Central memory CD8-positive, alpha-beta T cell (primary cell): ENCODE measurements around the gene ARHGAP30.
"Not testable (repeated sequence)": the region's sequence is repeated elsewhere in the genome, so short reads cannot be mapped to it uniquely, and the experiment has no call there.

Source experiments
- ATAC-seq: fragments of 150-1000 bp; cut with Tn5 transposase; replicated peaks from 2 replicates; pipeline ENCODE4 v1.10.0; 2022; ENCODE audit warnings: mild to moderate bottlenecking, moderate FRiP score, moderate number of reproducible peaks; ENCODE audit not compliant: poor library complexity, severe bottlenecking; ENCODE audit errors: extremely low read depth
- DNase-seq, 2 donors: peaks; one replicate each; pipeline ENCODE4 v3.0.0; 2021; ENCODE audit warnings: low spot score in 2 of 2
- H3K27ac Mint-ChIP-seq: one replicate; pipeline ENCODE4 v1.8.0; 2022; ENCODE audit warnings: low read depth, mild to moderate bottlenecking, moderate library complexity, mixed read lengths
- H3K27me3 Mint-ChIP-seq: one replicate; pipeline ENCODE4 v1.8.0; 2022; ENCODE audit warnings: mixed read lengths
- H3K36me3 Mint-ChIP-seq: one replicate; pipeline ENCODE4 v1.8.0; 2022; ENCODE audit warnings: mild to moderate bottlenecking, moderate library complexity, mixed read lengths; ENCODE audit not compliant: insufficient read depth
- H3K4me1 Mint-ChIP-seq: one replicate; pipeline ENCODE4 v1.8.0; 2022; ENCODE audit warnings: mixed read lengths
- H3K4me3 Mint-ChIP-seq: one replicate; pipeline ENCODE4 v1.8.0; 2022; ENCODE audit warnings: mild to moderate bottlenecking, moderate library complexity, mixed read lengths
- H3K9me3 Mint-ChIP-seq: one replicate; pipeline ENCODE4 v1.8.0; 2022; ENCODE audit warnings: mixed read lengths

Gene ARHGAP30

GRCh38 chr1:161074676-161075368, 5.1 kb upstream of the ARHGAP30 start:
- H3K9me3 Mint-ChIP-seq = no peaks in the 10 kb centered on the region
- peak overlapping the region; percentile 44 for H3K27ac Mint-ChIP-seq
- ATAC-seq = no peak
- no peak for DNase-seq
- H3K36me3 Mint-ChIP-seq = peaks cover 1% of the 10 kb centered on the region
- peaks cover 23% of the 10 kb centered on the region for H3K4me1 Mint-ChIP-seq
- H3K4me3 Mint-ChIP-seq = no peak overlapping the region
- H3K27me3 Mint-ChIP-seq = no peaks in the 10 kb centered on the region

GRCh38 chr1:161073474-161074121, 3.9 kb upstream of the ARHGAP30 start:
- Mint-ChIP-seq H3K27ac (no peak overlapping the region), H3K36me3 (peaks cover 12% of the 10 kb centered on the region), H3K4me1 (peaks cover 34% of the 10 kb centered on the region), H3K4me3 (no peak overlapping the region), H3K9me3 (no peaks in the 10 kb centered on the region), H3K27me3 (no peaks in the 10 kb centered on the region)
- no peak for ATAC-seq
- no peak for DNase-seq

DNA sequence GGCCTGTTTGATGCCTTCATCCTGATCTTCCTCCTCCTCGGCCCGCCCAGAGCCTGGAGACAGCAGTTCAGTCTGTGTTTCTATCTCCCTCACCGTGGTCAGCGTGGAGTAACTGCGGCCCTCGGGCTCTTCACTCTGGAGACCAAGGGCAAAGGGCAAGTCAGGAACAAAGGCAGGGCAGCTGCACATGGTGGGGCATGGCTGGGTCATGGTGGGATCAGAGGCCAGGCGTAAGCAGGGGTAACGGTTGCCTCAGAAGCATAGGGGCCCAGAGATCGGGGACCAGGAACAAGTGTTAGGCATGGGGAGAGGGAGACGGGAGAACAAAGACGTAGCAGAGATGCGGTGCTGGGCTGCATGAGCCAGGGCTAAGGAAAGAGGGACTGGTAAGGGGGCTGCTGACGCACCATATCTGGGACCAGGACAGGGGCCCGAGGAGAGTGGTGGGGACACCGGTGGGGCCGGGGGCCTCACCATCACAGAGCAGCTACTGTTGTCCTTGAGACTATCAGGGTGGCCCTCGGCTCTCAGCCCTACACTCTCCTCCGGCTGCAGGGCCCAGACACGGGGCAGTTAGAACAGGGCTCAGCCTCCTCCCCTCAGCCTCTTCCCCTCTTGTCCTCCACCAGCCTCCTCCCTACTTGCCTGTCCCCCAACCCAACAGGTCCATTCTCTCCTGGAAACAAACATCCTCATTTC, 3.2 kb upstream of the ARHGAP30 start:
- Mint-ChIP-seq H3K36me3 (peaks cover 16% of the 10 kb centered on the region), H3K4me1 (peaks cover 41% of the 10 kb centered on the region), H3K27ac (no peak overlapping the region), H3K9me3 (no peaks in the 10 kb centered on the region), H3K4me3 (no peak overlapping the region), H3K27me3 (no peaks in the 10 kb centered on the region)
- DNase-seq (no peak), ATAC-seq (no peak)

DNA sequence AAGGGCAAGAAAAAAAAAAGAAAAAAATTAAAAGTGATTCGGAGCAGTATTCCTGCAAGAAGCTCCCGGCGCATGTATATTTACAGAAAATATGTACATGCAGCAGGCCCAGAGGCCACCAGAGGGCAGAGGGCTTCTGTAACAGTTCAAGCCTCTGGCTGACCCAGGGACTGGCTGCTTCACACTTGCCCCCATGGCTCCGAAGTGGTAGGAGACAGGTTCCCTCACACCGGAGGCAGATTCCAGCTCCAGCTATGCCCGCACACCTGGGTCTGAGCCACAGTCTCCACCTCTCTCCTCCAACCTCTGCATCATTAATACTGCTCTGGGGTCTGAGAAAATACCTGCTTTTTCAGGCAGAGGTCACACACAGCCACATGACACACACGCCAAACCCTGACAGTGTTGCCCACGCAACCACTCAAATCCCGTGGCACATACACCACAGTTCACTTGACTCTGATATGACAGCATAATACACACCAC, 2.2 kb upstream of the ARHGAP30 start:
- ATAC-seq = no peak
- Mint-ChIP-seq H3K27ac (no peak overlapping the region), H3K27me3 (no peaks in the 10 kb centered on the region), H3K36me3 (peaks cover 24% of the 10 kb centered on the region), H3K9me3 (no peaks in the 10 kb centered on the region), H3K4me3 (no peak overlapping the region), H3K4me1 (peaks cover 50% of the 10 kb centered on the region)
- DNase-seq = no peak

GRCh38 chr1:161070761-161071160, 1.1 kb upstream of the ARHGAP30 start:
- no peak overlapping the region for H3K4me3 Mint-ChIP-seq
- peaks cover 62% of the 10 kb centered on the region for H3K4me1 Mint-ChIP-seq

DNA sequence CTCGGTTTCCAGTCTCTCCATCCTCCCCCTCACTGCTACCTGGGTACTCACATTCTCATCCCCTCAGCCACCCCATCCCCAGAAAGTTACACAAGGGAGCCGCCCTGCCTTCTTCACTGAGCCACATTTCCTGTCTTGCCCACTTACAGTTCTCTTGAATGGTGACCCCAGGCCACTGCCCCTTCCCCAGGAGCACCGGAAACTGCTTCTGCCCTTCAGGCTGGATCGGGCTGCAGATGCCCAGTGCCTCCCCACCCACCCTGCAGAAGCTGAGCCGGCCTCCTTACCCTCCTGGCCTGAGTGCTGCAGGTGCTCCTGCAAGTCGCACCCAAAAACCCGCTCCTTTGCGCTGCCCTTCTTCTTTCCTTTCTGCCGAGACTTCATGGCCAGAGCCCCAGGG, 450 bp downstream of the ARHGAP30 start:
- ATAC-seq = no peak
- no peaks in the 10 kb centered on the region for H3K9me3 Mint-ChIP-seq
- no peaks in the 10 kb centered on the region for H3K27me3 Mint-ChIP-seq
- H3K36me3 Mint-ChIP-seq = peaks cover 40% of the 10 kb centered on the region
- H3K27ac Mint-ChIP-seq = peak overlapping the region; percentile 85
- H3K4me1 Mint-ChIP-seq = peaks cover 69% of the 10 kb centered on the region
- DNase-seq = no peak
- peak overlapping the region; percentile 94 for H3K4me3 Mint-ChIP-seq

More at GRCh38 chr1:161070761-161071160, 1.1 kb upstream of the ARHGAP30 start:
- Mint-ChIP-seq H3K9me3 (no peaks in the 10 kb centered on the region), H3K27ac (peak overlapping the region; percentile 85), H3K27me3 (no peaks in the 10 kb centered on the region), H3K36me3 (peaks cover 31% of the 10 kb centered on the region)
- DNase-seq = no peak
- no peak for ATAC-seq

DNA sequence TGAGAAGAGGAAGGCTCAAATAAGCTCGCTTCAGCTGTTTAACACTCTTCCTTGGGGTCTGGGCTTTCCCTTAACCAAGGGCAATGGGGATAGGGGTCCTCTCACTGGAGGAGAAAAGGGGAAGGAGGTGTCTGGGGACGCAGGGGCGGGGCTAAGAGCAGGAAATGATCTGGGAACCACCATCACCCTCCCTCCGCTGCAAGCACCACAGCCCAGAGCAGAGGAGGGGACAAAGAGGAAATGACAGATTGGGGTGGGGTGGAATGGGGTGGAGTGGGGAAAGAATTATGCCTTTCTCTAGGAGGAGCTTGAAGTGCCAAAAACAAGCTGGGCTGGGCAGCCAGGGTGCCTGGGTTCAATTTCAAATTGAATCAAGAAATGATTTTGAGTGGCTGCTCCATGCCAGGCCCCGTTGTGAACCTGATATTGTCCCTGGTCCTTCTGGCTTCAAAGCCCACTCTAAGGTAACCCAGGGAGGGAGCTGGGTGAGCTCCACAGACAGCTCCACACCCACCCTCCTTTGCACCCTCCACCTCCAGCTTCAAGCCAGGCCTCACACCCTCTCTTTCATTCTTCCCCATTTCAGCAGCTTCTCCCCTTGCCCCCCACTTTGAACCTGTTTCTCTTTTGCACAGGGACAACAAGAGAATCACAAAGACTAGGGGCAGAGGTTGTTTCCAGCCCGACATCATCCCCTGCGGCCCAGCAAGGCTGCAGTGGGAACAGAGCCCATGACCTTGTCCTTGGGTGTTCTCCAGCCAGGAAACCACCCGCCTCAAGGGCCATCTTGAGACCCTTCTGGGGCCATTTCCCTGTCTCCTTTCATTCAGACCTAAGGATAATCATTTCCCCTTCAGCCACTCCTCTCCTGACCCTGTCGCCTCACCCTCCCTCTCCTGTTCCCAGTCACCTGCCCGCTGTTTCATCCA, 1.1 kb downstream of the ARHGAP30 start:
- no peaks in the 10 kb centered on the region for H3K9me3 Mint-ChIP-seq
- peak; percentile 69 for ATAC-seq
- peak overlapping the region; percentile 94 for H3K4me3 Mint-ChIP-seq
- no peaks in the 10 kb centered on the region for H3K27me3 Mint-ChIP-seq
- peaks cover 76% of the 10 kb centered on the region for H3K4me1 Mint-ChIP-seq
- peak; percentile 58 to 74 for DNase-seq
- peak overlapping the region; percentile 85 for H3K27ac Mint-ChIP-seq
- peaks cover 47% of the 10 kb centered on the region for H3K36me3 Mint-ChIP-seq

DNA sequence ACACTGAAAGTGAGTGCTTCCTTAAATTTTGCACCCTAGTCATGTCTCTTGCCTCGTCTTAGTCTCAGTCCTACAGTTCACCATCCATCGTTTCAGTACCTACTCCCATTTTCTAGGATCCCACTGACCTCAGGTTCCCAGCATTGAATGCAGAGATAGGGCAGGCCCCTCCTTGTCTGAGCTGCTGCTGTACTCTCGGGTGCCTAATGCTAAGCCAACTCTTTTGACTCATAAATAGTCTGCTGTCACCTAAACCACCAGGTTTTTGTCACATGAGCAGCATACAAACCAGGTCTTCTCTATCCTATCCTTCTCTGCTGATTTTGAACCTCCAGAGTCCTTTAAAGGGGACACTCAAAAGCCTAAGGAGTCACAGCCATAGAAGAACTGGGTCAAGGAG, 3.0 kb downstream of the ARHGAP30 start:
- peak overlapping the region; percentile 85 for H3K27ac Mint-ChIP-seq
- DNase-seq (no peak), ATAC-seq (no peak)

DNA sequence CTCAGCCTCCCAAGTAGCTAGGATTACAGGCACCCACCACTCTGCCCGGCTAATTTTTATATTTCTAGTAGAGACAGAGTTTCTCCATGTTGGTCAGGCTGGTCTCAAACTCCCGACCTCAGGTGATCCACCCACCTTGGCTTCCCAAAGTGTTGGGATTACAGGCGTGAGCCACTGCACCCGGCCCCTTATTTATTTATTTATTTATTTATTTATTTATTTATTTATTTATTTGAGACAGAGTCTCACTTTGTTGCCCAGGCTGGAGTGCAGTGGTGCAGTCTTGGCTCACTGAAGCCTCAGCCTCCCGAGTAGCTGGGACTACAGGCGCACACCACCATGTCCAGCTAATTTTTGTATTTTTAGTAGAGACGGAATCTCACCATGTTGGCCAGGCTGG, 4.0 kb downstream of the ARHGAP30 start:
- H3K27me3 Mint-ChIP-seq, ATAC-seq, DNase-seq, H3K9me3 Mint-ChIP-seq: not testable (repeated sequence)
- Mint-ChIP-seq H3K27ac (peak overlapping the region; percentile 96), H3K36me3 (peaks cover 74% of the 10 kb centered on the region), H3K4me3 (peak overlapping the region; percentile 94), H3K4me1 (peaks cover 75% of the 10 kb centered on the region)

More for the DNA sequence above, 3.0 kb downstream of the ARHGAP30 start:
- H3K4me1 Mint-ChIP-seq = peaks cover 78% of the 10 kb centered on the region
- H3K27me3 Mint-ChIP-seq = no peaks in the 10 kb centered on the region
- H3K36me3 Mint-ChIP-seq = peaks cover 66% of the 10 kb centered on the region
- peak overlapping the region; percentile 94 for H3K4me3 Mint-ChIP-seq
- H3K9me3 Mint-ChIP-seq = no peaks in the 10 kb centered on the region

DNA sequence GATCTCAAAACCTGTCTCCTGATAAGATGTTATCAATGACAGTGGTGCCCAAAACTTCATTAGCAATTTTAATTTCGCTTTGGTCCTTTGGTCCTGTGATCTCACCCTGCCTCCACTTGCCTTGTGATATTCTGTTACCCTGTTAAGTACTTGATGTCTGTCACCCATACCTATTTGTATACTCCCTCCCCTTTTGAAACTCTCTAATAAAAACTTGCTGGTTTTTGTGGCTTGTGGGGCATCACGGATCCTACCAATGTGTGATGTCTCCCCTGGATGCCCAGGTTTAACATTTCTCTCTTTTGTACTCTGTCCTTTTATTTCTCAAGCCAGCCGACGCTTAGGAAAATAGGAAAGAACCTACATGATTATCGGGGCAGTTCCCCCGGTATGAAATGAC, 5.8 kb downstream of the ARHGAP30 start:
- not testable (repeated sequence) for DNase-seq, H3K27me3 Mint-ChIP-seq, ATAC-seq, H3K9me3 Mint-ChIP-seq
- H3K4me3 Mint-ChIP-seq = peak overlapping the region; percentile 94
- peaks cover 82% of the 10 kb centered on the region for H3K36me3 Mint-ChIP-seq
- H3K27ac Mint-ChIP-seq = peak overlapping the region; percentile 96
- peaks cover 81% of the 10 kb centered on the region for H3K4me1 Mint-ChIP-seq

- Mint-ChIP-seq H3K27ac (no peak overlapping the region), H3K4me1 (peaks cover 60% of the 10 kb centered on the region), H3K9me3 (no peaks in the 10 kb centered on the region), H3K4me3 (no peak overlapping the region), H3K27me3 (no peaks in the 10 kb centered on the region), H3K36me3 (peaks cover 86% of the 10 kb centered on the region)
- ATAC-seq (no peak), DNase-seq (no peak)
Observed at GRCh38 chr1:161061419-161061818, 8.3 kb downstream of the ARHGAP30 start.

GRCh38 chr1:161059293-161059692, 10.4 kb downstream of the ARHGAP30 start:
- Mint-ChIP-seq H3K9me3 (no peaks in the 10 kb centered on the region), H3K4me1 (peaks cover 52% of the 10 kb centered on the region), H3K27ac (peak overlapping the region; percentile 38), H3K36me3 (peaks cover 92% of the 10 kb centered on the region), H3K27me3 (no peaks in the 10 kb centered on the region), H3K4me3 (no peak overlapping the region)
- DNase-seq = no peak
- ATAC-seq = no peak
